ENCODE data around the gene TLK1.

- TF ChIP-seq CTCF (conservative IDR thresholded peaks at IDR 0.05; ENCODE audit: low read depth in 2 of 2) (no peak), JUNB (IDR thresholded peaks at IDR 0.05; ENCODE audit: unreplicated experiment) (no peak), EZH2phosphoT487 (IDR thresholded peaks at IDR 0.05; ENCODE audit: unreplicated experiment) (no peak), EZH2 (IDR thresholded peaks at IDR 0.05; ENCODE audit: low read depth, unreplicated experiment) (no peak), ETS1 (IDR thresholded peaks at IDR 0.05) (no peak), REST (IDR thresholded peaks at IDR 0.05; ENCODE audit: unreplicated experiment) (no peak), POLR2AphosphoS5 (IDR thresholded peaks at IDR 0.05; ENCODE audit: low read depth) (no peak), STAT1 (IDR thresholded peaks at IDR 0.05; ENCODE audit: unreplicated experiment) (no peak), NANOG (IDR thresholded peaks at IDR 0.05; ENCODE audit: borderline replicate concordance) (no peak), CREB1 (CRISPR knock-in tag; IDR thresholded peaks at IDR 0.05; ENCODE audit: low read depth) (no peak), ZNF114 (CRISPR knock-in tag; IDR thresholded peaks at IDR 0.05) (no peak)
Measured at GRCh38 chr2:171191021-171191420, 30.3 kb upstream of the TLK1 start.
